GM21786 (cell line): ENCODE results near the gene CCL17.
"Not testable (repeated sequence)": the region's sequence is repeated elsewhere in the genome, so short reads cannot be mapped to it uniquely, and the experiment has no call there.

Source experiments
- ATAC-seq: cut with Tn5 transposase; IDR thresholded peaks from one replicate; pipeline ENCODE4 v1.9.1; 2021; ENCODE audit not compliant: unreplicated experiment

The CCL17 gene

DNA sequence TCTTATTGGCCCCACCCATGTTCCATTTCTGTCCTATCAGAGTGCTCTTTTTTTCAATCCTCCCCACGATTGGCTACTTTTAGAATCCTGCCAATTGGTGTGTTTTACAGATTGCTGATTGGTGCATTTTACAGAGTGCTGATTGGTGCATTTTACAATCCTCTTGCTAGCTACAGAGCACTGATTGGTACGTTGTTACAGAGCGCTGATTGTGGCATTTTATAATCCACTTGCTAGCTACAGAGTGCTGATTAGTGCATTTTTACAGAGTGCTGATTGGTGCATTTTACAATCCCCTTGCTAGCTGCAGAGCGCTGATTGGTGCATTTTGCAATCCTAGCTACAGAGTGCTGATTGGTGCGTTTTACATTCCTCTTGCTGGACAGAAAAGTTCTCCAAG lies 9.5 kb upstream of the CCL17 start:
- no peak for ATAC-seq

- ATAC-seq, result no peak
Measured at GRCh38 chr16:57396786-57397185, 7.8 kb upstream of the CCL17 start.

DNA sequence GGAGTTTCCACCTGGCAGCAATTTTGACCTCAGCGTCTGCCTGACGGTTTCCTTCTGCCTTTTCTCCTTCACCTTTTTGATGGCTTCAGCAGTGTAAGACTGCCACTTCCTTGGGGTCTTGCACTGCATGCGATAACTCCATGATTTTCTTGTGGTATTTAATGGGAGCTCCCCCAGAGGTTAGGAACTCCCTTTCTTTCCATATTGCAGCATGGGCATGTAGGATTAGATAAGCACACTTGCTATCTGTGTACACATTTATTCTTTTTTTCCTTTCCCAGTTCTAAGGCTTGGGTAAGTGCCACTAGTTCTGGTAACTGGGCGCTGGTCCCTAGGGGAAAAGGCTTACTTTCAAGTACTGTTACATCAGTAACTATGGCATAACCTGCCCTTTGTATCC lies 7.1 kb upstream of the CCL17 start:
- ATAC-seq, result not testable (repeated sequence)

GRCh38 chr16:57401943-57402640 lies 2.5 kb upstream of the CCL17 start:
- no peak for ATAC-seq

- ATAC-seq, result no peak
Measured at GRCh38 chr16:57405097-57405496, 530 bp downstream of the CCL17 start.

GRCh38 chr16:57406881-57407280 lies 2.3 kb downstream of the CCL17 start:
- ATAC-seq, result no peak

- ATAC-seq, result no peak
Measured at GRCh38 chr16:57407521-57408353, 3.2 kb downstream of the CCL17 start.

DNA sequence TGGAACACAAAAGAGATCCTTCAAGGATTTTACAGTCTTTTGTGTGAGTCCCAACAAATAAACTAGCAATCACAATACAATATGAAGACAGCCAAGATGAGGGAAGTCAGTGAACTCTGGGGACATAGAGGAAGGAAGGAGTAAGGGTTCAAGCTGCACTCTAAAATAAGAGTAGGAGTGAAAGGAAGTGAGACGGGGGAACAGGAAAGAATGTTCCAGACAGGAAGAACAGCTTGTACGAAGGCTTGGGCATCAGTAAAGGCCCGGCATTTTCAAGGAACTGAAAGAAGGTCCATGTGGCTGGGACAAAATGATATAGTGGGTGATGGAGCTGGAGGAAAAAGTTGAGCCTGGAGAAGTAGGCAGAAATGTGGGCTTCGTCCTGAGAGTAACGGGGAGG lies 4.5 kb downstream of the CCL17 start:
- ATAC-seq, result no peak

- ATAC-seq, result no peak
Measured at GRCh38 chr16:57409870-57410587, 5.5 kb downstream of the CCL17 start.

GRCh38 chr16:57411362-57411976 lies 6.9 kb downstream of the CCL17 start:
- no peak for ATAC-seq

DNA sequence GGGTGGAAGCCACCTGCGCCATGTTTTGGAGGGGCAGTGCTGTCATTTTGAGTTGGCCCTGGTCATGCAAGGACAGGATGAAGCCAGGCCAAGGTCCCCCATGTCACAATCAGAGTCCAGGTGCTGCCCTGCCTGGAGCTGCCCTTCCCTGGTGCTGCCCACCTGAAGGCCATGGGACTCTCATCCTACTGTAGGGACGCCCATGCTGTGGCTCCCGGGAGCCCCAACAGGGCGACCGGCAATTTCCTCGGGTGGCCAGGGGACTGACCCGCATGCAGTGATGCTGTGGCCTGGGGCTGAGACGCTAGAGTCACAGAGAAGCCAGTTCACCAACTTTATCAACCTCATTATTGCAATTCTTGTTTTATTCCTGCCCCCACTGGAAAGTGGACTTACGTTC lies 8.0 kb downstream of the CCL17 start:
- ATAC-seq, result no peak

DNA sequence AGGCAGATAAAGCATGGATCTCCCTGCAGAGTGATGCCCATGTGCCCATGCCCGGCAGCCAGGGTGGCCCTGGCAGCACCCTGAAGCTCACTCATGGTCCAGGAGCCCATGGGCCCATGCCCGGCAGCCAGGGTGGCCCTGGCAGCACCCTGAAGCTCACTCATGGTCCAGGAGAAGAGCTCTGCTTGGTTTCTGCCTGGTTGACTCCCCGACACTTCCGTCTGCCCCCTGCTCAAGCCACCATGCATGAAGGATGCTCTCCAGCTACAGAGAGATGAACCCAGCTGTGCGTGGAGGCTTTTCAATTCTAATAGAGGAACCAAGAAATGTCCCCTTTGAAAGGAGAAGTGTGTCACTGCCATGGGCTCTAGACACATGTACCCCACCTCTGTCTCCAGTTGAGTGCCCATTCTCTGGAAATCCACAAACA lies 8.7 kb downstream of the CCL17 start:
- peak; percentile 73 for ATAC-seq

DNA sequence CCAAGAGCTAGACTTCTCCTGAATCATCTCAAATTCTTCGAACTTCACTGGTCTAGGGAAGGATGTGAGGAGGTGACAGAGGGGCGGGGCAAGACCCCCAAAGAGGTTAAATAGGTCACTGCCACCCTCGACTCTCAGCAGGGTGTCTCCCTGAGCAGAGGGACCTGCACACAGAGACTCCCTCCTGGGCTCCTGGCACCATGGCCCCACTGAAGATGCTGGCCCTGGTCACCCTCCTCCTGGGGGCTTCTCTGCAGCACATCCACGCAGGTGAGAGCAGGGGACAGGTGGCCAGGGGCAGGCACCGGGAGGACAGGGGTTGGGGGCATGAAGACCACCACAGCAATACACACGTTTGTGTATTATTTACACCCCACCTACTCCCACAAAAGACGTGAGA lies 9.2 kb downstream of the CCL17 start:
- no peak for ATAC-seq

DNA sequence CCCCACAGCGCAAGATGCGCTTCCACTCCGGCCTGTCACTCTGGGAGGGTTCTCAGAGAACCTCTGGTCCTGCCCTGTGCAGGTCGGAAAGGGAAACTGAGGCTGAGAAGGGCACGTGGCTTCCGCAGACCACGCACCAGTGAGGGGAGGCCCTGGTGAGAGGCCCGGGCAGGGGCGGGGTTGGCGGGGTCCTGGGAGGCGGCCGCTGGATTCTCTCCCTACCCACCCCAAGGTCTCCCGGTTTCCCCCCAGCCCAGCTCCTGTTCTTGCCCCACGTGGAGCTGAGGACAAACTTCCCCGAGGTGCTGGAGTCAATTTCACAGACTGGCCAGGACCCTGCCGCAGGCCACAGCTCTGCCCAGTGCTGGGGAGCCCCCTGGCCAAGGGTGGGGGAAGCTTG lies 11.5 kb downstream of the CCL17 start:
- no peak for ATAC-seq

GRCh38 chr16:57419506-57419905 lies 14.9 kb downstream of the CCL17 start:
- no peak for ATAC-seq

DNA sequence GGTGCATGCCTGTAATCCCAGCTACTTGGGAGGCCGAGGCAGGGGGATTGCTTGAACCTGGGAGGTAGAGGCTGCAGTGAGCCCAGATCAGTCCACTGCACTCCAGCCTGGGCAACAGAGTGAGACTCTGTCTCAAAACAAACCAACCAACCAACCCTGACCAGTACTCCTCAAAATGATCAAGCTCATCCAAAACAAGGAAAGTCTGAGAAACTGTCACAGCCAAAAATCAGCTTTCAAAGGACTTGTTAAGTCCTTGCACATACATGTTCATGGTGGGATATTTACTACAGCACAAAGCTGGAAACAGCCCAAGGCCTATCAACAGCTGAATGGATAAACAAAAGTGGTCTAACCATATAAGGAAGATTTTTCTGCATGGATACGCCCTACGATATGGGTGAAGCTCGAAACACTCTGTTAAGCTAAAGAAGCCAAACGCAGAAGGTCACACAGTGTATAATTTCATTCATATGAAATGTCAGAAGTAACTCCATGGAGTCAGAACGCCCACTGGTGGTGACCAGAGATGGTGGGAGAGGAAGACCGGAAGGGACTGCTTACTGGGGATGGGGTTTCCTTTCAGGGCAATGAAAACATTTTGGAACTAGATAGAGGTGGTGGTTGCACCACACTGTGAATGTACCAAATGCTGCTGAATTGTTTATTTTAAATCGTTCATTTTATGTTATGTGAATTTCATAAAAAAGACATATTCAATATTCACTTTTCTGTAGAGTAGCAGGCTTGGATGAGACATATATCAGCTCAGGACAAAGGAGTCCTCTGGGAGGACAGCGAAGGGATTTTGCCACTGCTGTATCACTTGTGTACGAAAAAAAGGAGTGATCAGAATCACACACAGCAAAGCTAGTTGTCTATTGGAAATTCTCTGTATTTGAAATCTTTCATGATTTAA lies 17.7 kb downstream of the CCL17 start:
- ATAC-seq, result no peak

DNA sequence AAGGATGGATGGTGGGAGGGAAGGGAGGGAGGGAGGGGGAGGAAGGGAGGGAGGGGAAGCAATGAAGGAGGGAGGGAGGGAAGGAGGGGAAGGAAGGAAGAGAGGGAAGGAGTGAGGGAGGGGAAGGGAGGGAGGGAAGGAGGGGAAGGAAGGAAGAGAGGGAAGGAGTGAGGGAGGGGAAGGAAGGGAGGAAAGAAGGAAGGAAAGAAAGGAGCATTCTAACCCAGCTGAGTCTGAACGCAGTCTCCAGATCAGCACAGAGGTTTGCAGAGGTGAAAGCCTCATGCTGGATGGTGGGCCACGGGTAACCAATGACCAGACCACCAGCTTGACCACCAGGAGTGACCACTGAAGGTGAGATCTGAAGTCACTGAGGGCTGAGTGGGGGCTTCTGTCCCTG lies 18.6 kb downstream of the CCL17 start:
- ATAC-seq, result no peak

GRCh38 chr16:57424583-57424982 lies 20.0 kb downstream of the CCL17 start:
- ATAC-seq, result no peak

DNA sequence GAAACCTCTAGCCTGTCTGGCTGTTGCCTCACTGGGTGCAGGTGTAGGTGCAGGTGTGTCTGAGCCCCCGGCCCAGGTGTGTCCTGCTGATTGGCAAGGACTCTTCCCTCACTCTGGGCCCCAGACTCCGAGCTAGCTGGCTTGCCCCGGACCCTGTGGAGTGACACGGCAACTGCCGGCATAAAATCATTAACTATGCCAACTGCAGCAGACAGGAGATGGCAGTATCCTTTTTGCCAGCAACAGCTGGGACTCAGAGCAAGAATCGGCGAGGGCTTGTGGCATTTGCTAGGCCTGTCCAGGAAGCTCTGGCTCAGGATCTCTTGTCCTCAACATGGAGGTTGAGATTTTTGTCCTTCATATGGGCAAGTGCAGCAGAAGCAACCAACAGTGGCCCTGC lies 21.8 kb downstream of the CCL17 start:
- ATAC-seq, result no peak

DNA sequence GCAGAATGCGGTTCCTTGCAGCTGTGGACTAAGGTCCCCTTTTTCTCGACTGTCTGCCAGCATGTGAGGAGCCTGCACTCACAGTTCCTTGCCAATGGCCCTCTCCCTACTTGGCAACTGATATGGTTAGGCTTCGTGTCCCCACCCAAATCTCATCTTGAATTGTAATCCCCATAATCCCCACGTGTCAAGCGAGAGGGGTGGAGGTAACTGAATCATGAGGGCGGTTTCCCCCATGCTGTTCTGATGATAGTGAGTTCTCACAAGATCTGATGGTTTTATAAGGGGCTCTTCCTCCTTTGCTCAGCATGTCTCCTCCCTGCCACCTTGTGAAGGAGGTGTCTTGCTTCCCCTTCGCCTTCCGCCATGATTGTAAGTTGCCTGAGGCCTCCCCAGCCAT lies 22.7 kb downstream of the CCL17 start:
- no peak for ATAC-seq
